ENCODE measurements around the gene PKMYT1.

DNA sequence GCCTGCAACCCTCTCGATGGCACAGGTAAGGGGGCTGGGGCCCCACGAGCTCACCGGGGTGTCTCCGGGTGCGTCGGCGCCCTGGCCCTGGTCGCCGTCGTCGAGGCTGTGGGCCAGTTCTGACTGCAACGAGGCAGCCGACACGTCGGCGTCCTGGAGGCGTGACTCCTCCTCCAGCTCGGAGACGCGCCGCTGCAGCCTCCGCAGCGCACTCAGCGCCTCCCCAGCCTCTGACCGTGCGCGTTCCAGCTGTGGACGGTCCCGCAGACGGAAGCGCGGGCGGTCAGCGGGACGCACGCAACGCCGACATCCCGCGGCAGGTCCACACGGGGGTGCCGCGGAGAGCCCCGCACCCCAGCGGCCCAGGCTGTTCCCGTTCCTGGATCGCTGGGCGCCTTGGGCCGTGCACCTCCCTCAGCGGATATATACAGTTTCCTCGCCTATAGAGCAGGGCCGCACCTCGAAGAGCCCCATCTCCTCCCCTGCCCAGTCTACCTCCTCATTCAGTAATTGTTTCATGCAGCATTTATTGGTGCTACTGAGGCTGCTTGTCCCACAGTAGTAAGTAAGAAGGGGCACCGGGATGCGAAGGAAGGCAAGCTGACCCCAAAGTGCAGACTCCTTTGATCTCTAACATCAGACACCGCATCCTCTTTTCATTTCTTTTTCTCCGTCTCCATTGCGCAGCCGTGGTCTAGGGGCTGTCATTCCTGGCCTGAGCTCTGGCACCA lies 49.4 kb upstream of the PKMYT1 start:
- TF ChIP-seq, protein P1, sequence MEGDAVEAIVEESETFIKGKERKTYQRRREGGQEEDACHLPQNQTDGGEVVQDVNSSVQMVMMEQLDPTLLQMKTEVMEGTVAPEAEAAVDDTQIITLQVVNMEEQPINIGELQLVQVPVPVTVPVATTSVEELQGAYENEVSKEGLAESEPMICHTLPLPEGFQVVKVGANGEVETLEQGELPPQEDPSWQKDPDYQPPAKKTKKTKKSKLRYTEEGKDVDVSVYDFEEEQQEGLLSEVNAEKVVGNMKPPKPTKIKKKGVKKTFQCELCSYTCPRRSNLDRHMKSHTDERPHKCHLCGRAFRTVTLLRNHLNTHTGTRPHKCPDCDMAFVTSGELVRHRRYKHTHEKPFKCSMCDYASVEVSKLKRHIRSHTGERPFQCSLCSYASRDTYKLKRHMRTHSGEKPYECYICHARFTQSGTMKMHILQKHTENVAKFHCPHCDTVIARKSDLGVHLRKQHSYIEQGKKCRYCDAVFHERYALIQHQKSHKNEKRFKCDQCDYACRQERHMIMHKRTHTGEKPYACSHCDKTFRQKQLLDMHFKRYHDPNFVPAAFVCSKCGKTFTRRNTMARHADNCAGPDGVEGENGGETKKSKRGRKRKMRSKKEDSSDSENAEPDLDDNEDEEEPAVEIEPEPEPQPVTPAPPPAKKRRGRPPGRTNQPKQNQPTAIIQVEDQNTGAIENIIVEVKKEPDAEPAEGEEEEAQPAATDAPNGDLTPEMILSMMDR (IDR thresholded peaks at IDR 0.05): no peak
- TF ChIP-seq POLR2A (IDR thresholded peaks at IDR 0.05): no peak

Data from testis (tissue), 2 donors.